ENCODE data around the gene ATF7IP2.
"Not testable (repeated sequence)": the region's sequence is repeated elsewhere in the genome, so short reads cannot be mapped to it uniquely, and the experiment has no call there.

The ATF7IP2 gene

DNA sequence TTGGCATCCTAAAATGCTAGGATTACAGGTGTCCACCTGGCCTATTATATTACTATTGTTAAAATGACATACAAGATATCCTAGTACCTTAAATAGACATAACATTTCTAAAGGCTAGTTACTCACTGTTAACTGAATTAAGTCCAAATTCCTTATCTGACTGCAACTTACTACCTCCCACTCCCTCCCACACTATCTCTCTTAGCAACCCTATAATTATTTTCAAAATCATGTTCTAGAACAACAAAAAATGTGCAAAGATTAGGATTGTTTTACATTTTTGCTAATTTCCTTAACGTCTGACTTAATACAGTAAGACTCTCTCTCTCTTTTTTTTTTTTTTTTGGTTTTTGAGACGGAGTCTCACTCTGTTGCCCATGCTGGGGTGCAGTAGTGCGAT lies 2.2 kb upstream of the ATF7IP2 start:
- no peak for DNase-seq

DNA sequence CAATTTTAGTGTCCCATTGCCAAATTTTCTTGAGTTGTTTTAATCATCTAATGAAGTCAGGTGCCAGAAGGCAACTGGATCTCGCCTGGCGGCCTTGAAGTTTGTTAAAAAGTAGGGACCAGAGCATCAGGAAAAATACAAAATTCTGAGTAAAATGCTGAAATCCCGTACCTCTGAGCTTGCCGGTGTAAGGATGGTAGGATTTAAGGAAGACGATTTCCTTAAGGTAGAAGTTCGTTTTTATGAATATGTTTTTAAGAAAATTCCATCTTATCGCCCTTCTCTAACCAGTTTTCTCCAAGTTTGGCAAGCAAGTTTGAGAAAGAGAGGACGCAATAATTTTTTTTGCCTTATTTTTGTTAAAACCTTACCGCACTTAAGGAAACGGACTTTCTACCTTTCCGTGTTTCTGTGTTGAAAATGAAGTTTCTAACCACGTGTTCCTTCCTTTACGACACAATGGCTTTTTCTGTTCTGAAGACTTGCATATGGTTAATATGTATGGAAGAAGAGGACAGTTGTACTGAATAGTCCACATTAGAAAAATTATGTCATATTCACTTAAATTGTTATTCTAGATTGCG lies 748 bp downstream of the ATF7IP2 start:
- no peak for DNase-seq

DNA sequence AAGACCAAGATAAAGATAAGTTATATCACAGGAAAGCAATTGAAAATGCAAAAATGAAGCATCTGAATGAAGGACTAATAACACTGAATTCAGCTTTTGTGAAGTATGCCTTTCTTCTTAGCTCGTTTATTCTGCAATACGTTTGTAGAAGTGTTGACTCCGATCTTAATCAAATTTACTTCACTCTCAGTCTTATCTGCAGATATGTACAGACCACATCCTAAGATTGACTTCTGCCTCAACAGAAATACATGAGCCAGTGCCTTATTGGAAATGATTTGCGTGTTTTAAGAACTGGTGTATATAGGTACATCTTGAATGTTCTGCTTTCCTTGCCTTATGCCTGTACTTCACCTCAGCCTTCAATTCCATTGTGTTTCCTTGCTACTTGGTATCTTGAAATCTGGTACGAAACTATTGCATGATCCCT lies 1.3 kb downstream of the ATF7IP2 start:
- no peak for DNase-seq

DNA sequence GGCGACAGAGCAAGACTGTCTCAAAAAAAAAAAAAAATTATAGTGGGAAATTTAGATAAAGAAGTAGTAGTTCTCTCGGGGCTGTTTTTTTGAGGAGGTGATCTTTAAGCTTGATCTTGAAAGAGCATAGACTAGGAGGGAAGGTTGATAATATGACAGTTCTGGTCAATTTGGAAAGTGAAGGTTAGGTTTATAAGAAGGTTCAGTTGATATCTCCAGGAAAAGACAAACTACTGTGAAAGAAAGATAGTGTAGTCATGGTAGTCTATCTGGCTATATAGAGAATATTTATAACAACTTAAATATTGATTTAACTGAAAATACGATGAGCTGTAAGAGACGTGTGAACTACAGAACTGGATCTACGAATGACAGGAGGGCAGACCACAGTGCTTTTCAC lies 3.1 kb downstream of the ATF7IP2 start:
- DNase-seq, result no peak

DNA sequence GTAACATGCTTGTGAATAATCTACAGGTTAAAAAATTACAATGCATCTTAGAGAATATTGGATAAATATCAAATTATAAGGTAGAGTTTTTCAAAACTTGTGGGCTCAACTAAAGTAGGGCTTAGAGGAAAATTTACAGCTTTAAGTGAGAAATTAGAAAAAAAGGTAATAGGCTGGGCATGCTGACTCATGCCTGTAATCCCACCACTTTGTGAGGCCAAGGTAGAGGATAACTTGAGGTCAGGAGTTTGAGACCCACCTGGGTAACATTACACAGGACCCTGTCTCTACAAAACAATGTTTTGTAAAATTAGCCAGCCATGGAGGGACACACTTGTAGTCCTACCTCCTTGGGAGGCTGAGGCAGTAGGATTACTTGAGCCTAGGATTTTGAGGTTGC lies 4.5 kb downstream of the ATF7IP2 start:
- DNase-seq, result no peak

DNA sequence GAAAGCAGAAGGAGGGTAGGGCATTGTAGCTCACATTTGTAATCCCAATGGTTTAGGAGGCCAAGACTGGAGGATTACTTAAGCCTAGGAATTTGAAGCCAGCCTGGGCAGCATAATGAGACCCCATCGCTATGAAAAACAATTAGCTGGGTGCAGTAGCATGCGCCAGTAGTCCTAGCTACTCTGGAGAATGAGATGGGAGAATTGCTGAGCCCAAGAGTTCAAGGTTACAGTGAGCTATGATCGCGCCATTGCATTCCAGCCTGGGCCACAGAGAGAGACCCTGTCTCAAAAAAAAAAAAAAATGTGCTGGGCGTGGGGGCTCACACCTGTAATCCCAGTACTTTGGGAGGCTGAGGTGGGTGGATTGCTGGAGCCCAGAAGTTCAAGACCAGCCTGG lies 5.0 kb downstream of the ATF7IP2 start:
- no peak for DNase-seq

DNA sequence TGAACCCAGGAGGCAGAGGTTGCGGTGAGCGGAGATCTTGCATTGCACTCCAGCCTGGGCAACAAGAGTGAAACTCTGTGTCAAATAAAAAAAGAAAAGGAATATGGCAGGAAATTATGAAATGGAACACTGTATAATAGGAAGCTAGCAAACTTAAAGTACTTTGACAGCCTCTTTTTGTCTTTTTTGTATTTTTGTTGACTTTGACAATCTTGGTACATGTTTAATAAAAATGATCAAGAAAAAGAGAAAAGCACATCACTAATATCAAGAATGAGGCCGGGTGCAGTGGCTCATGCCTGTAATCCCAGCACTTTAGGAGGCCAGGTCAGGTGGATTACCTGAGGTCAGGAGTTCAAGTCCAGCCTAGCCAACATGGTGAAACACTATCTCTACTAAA lies 5.5 kb downstream of the ATF7IP2 start:
- no peak for DNase-seq

DNA sequence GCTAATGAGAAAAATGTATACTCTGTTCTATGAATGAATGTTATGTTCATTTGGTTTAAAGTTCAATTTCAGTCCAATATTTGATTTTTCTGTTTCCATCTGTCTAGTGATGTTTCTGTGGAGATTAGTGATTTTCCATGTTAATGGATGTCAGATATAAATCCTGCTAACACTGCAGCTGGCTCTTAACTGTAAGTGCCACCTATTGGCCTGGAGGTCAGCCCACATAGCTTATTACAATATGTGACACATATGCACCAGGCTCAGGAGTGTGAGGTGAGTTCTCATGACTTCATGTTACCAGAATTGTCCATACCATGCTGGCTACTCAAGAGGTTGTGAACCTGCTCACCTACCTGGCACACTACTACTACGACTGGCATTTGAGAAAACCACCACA lies 17.1 kb downstream of the ATF7IP2 start:
- no peak for DNase-seq

DNA sequence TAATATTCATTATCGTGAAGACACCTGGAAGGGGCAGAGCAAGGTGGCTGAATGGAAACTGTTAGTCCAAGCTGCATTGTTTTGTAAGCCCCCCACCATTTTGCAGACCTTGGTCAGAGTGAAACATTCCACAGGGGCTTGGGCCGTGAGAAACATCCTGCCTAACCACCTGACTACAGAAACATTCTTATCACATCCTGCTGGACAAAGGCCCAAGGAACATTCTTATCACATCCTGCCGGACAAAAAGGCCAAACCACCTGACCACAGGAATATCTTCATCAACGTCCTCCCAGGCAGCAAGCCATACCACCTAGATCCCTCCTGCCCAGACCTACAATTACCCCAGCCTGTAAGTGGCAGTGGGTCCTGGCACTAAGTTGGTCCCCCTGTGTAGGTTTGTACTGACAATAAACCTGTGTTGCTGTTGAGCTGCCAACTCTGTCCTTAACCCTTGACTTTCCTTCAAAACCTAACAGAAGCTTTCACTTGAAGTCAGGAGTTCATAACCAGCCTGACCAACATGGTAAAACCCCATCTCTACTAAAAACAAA lies 19.6 kb downstream of the ATF7IP2 start:
- DNase-seq, result no peak

DNA sequence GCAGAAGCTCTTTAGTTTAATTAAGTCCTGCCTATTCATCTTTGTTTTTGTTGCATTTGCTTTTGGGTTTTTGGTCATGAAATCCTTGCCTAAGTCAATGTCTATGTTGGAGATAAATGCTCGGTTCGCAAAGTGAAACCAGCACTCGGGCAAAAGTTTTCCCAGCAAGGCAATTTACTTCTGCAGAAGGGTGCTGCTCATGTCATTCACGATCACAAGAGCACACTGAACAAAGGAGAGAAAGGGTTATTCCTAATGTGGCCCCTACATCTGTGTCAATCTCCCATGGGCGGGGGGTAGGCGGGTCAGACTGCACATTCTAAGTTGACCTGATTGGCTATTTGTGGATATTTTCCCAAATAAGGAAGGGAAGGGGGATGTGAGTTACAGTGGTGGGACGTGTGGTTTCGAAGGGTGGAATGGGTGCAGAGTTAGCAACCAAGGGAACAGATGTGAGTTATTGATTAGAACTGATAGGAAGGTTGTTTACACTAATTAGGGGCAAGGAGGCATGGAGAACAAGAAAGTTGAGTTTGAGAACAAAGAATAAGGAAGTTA lies 23.0 kb downstream of the ATF7IP2 start:
- DNase-seq, result no peak

DNA sequence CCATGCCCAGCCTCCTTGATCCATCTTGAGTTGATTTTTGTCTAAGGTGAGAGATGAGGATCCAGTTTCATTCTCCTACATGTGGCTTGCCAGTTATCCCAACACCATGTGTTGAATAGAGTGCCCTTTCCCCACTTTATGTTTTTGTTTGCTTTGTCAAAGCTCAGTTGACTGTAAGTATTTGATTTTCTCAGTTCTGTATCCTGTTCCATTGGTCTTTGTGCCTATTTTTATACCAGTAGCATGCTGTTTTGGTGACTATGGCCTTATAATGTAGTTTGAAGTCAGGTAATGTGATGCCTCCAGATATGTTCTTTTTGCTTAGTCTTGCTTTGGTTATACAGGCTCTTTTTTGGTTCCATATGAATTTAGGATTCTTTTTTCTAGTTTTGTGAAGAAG lies 23.9 kb downstream of the ATF7IP2 start:
- not testable (repeated sequence) for DNase-seq

DNA sequence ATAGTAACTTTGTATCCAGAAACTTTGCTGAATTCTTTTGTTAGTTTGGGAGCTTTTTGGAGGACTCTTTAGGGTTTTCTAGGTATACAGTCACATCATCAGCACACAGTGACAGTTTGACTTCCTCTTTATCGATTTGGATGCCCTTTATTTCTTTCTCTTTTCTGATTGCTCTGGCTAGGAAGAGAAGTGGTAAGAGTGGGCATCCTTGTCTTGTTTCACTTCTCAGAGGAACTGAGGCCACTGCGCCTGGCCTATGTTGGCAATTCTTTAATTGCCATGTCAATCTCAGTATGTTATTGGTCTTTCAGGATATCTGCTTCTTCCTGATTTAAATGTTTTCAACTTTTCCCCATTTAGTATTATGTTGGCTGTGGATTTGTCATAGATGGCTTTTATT lies 24.6 kb downstream of the ATF7IP2 start:
- DNase-seq, result no peak

DNA sequence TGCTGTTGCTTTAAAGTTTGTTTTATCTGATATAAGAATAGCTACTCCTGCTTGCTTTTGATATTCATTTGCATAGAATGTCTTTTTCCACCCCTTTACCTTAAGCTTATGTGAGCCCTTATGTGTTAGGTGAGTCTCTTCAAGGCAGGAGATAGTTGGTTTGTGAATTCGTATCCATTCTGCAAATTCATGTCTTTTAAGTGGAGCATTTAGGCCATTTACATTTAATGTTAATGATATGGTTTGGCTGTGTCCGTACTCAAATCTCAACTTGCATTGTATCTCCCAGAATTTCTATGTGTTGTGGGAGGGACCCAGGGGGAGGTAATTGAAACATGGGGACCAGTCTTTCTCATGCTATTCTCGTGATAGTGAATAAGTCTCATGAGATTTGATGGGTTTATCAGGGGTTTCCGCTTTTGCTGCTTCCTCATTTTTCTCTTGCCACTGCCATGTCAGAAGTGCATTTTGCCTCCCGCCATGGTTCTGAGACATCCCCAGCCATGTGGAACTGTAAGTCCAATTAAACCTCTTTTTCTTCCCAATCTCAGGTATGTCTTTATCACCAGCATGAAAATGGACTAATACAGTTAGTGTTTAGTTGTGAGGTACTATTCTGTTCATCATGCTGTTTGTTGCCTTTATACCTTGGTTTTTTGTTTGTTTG lies 27.2 kb downstream of the ATF7IP2 start:
- no peak for DNase-seq

DNA sequence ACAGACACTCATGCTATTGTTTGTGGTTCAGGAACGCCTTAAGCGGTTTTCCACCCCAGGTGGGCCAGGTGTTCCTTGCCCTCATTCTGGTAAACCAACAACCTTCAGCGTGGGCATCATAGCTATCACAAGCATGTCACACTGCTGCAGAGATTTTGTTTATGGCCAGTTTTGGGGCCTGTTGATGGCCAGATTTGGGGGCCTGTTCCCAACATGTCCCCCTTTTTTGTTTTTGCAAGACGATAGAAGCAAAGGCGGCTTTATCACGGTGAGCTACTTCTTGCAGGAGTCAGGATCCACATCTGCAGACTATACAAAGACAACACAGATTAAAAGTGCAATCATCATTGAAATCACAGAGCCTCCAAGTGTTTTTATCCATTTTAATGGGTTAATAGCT lies 32.3 kb downstream of the ATF7IP2 start:
- not testable (repeated sequence) for DNase-seq

DNA sequence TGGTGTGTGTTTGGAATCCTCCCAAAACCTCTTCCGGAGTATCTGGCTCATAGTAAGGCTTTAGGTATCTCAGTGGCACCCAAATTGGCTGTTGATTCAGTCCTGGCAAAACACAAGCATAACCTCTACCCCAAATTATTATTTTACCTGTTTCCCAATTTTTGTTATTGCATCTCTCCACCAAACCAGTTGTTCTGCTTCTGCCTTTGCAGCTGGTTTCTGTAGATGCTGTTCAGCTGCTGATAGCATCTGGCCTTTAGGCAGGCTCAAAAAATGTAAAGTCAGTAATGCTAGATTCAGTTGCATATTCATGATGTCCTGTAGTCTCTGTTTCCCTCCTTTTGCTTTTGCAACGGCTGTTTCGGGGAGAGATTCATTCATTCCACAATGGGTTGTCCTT lies 33.8 kb downstream of the ATF7IP2 start:
- no peak for DNase-seq

DNA sequence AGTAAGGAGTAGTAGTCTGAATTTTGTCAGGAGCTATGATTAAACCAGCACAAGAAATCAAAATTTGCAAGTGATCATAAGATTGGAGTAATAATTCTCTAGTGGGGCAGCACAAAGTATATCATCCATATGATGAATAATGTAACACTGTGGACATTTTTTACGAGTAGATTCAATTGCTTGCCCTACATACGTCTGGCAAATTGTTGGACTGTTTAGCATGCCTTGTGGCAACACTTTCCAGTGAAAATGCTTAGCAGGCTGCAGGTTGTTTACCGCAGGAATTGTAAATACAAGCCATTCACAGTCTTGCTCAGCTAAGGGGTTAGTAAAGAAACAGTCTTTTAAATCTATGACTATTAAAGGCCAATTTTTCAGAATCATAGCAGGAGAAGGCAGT lies 35.7 kb downstream of the ATF7IP2 start:
- DNase-seq, result no peak

DNA sequence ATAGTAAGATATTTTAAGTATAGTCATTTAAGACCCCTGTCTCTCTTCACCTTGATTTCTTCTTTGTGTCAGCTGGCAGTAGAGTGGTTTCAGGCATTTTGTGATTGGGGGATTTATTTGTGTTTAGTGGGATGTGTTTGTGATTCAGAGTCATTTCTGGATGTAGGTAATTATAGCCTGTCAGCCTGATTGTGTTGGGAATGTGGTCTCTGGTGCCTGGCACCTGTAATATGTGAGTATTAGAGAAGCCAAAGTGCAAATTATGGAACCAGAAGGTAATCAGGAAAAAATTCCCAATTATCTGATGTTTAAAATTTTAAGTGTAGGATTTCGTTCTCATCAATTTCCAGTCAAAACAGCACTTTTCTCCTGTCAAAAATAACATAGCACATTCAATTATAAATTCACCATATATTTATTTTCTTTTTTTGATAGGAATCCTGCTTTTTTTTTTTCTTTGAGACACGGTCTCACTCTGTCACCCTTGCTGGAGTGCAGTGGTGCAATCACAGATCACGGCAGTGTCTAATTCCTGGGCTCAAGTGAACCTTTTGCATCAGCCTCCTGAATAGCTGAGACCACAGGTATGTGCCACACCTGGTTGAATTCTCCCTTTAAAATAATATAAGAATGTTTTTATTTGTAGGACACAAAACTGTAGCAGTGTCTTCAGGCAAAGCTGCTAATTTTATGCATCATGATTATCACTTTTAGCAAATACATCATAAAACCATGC lies 42.7 kb downstream of the ATF7IP2 start:
- no peak for DNase-seq

DNA sequence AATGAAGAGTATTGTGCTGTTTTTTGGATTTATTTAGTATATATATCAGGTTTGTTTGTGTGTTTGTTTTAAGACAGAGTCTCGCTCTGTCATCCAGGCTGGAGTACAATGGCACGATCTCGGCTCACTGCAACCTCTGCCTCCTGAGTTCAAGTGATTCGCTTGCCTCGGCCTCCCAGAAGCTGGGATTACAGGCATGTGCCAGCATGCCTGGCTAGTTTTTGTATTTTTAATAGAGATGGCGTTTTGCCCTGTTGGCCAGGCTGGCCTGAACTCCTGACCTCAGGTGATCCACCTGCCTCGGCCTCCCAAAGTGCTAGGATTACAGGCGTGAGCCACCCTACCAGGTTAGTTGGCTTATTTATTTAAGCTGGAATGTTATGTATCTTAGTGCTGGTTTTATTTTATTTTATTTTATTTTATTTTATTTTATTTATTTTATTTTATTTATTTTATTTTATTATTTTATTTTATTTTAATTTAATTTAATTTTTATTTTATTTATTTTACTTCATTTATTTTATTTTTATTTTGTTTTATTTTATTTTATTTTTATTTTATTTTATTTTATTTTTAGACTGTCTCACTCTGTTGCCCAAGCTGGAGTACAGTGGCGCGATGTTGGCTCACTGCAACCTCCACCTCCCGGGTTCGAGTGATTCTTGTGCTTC lies 43.6 kb downstream of the ATF7IP2 start:
- not testable (repeated sequence) for DNase-seq

DNA sequence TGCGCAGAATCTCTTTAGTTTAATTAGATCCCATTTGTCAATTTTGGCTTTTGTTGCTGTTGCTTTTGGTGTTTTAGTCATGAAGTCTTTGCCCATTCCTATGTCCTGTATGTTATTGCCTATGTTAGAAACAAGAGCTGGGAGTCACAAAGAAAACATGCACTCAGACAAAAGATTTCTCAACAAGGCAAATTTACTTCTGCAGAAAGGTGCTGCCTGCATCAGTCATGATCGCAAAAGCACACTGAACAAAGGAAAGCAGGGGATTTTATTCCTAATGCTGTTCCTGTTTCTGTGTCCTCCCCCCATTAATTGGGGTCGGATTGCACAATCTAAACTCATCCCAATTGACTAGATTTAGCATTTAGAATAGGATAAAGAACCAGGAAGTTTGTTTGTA lies 55.9 kb downstream of the ATF7IP2 start:
- no peak for DNase-seq

DNA sequence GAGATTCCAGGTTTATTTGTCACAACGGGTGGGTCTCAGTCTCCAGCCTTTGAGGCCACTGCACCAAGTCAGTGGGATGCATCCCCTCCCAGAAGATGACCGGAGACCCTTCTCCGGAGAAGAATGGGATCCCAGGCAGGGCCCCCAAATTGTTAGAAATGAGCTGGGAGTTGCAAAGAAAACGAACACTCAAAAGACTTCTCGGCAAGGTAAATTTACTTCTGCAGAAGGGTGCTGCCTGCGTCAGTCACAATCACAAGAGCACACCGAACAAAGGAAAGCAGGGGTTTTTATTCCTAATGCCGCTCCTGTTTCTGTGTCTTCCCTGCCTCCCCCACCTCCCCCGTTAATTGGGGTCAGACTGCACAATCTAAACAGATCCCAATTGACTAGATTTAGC lies 61.4 kb downstream of the ATF7IP2 start:
- DNase-seq, result no peak

DNA sequence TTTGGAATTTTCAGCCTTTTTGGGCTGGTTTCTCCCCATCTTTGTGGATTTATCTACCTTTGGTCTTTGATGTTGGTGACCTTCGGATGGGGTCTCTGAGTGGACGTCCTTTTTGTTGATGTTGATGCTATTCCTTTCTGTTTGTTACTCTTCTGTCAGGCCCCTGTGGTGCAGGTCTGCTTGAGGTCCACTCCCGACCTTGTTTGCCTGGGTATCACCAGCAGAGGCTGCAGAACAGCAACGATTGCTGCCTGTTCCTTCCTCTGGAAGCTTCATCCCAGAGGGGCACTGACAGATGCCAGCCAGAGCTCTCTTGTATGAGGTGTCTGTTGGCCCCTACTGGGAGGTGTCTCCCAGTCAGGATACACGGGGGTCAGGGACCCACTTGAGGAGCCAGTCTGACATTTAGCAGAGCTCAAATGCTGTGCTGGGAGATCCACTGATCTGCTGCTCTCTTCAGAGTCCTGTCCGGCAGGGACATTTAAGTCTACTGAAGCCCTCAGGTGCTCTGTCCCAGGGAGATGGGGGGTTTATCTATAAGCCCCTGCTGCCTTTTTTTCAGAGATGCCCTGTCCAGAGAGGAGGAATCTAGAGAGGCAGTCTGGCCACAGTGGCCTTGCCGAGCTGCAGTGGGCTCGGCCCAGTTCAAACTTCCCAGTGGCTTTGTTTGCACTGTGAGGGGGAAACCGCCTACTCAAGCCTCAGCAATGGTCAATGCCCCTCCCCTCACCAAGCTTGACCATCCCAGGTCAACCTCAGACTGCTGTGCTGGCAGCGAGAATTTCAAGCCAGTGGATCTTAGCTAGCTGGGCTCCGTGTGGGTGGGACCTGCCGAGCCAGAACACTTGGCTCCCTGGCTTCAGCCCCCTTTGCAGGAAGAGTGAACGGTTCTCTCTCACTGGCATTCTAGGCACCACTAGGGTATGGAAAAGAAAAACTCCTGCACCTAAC lies 66.6 kb downstream of the ATF7IP2 start:
- not testable (repeated sequence) for DNase-seq

DNA sequence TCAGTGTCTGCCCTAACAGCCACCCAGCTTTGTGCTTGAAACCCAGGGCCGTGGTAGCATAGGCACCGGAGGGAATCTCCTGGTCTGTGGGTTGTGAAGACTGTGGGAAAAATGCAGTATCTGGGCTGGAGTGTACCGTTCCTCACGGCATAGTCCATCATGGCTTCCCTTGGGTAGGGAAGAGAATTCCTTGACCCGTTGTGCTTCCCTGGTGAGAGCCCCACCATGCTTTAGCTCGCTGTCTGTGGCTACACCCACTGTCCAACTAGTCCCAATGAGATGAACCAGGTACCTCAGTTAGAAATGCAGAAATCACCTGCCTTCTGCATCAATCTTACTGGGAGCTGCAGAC lies 67.3 kb downstream of the ATF7IP2 start:
- no peak for DNase-seq
